K562 (cell line): ENCODE data around the gene UBASH3A. TPM values are rescaled to one million over a fixed set of nuclear protein-coding genes. Genes with fewer than 3 reads are reported as not detected.

ENCODE experiments used
- EP300 ChIP-seq: IDR thresholded peaks from 2 replicates; pipeline ENCODE4 v1.6.1; 2012; ENCODE audit warnings: low read length, improper control_type of control experiment
- ETV5 ChIP-seq: sonication (generic); formaldehyde crosslinking; IDR thresholded peaks from 2 replicates; pipeline ENCODE4 v1.4.0; 2020; ENCODE audit warnings: low read depth, mild to moderate bottlenecking, missing genetic modification reagents
- GABPB1 ChIP-seq: sonication (generic); formaldehyde crosslinking; IDR thresholded peaks from 2 replicates; pipeline ENCODE4 v1.8.0; 2022; ENCODE audit warnings: mild to moderate bottlenecking, missing genetic modification reagents
- KLF13 ChIP-seq: fragments of 450-650 bp; IDR thresholded peaks from 2 replicates; pipeline ENCODE4 v1.6.1; 2016; ENCODE audit warnings: missing genetic modification characterization, low read depth, mild to moderate bottlenecking, missing compliant biosample characterization, moderate library complexity, borderline replicate concordance
- MLLT1 ChIP-seq, 2 experiments: fragments of 450-650 bp; IDR thresholded peaks; 2 replicates each; pipeline ENCODE4 v1.6.1; 2016
- MTA3 ChIP-seq: fragments of 450-650 bp; formaldehyde crosslinking; IDR thresholded peaks from 2 replicates; pipeline ENCODE4 v1.6.1; 2017; ENCODE audit warnings: mild to moderate bottlenecking, borderline replicate concordance
- PCBP1 ChIP-seq: fragments of 200-400 bp; formaldehyde crosslinking; IDR thresholded peaks from 2 replicates; pipeline ENCODE4 v1.6.1; 2018; ENCODE audit warnings: mild to moderate bottlenecking, low read depth, low read length; ENCODE audit not compliant: poor library complexity, severe bottlenecking
- PKNOX1 ChIP-seq: fragments of 450-650 bp; IDR thresholded peaks from 2 replicates; pipeline ENCODE4 v1.6.1; 2016
- REST ChIP-seq, 2 experiments: fragments of 450-650 bp; formaldehyde crosslinking in 1 of 2; IDR thresholded peaks; 2 replicates each; pipeline versions ENCODE4 v1.4.0 to v1.6.1; 2014 to 2020; ENCODE audit warnings: mild to moderate bottlenecking in 2 of 2, borderline replicate concordance in 1 of 2, low read depth in 1 of 2
- RFX1 ChIP-seq: fragments of 450-650 bp; IDR thresholded peaks from 2 replicates; pipeline ENCODE4 v1.6.1; 2016; ENCODE audit warnings: mild to moderate bottlenecking, moderate library complexity
- SIN3A ChIP-seq, 2 experiments: fragments of 150-350 bp in 1 of 2; IDR thresholded peaks; 2 replicates each; pipeline ENCODE4 v1.6.1; 2011 to 2016; ENCODE audit warnings: borderline replicate concordance in 2 of 2, low read depth in 2 of 2, low read length in 2 of 2, mild to moderate bottlenecking in 2 of 2, moderate library complexity in 2 of 2; ENCODE audit not compliant: control insufficient read depth in 1 of 2
- SMAD4 ChIP-seq: fragments of 250-450 bp; sonication (Bioruptor Pico); conservative IDR thresholded peaks from 2 replicates; pipeline ENCODE4 v1.8.0; 2021; ENCODE audit warnings: inconsistent platforms, mild to moderate bottlenecking, moderate library complexity
- SP1 ChIP-seq: sonication (generic); formaldehyde crosslinking; IDR thresholded peaks from 2 replicates; pipeline ENCODE4 v1.8.1; 2022; ENCODE audit warnings: mild to moderate bottlenecking, missing genetic modification reagents
- polyA plus RNA-seq, 8 experiments: library from polyadenylated mRNA; depleted of rRNA in 4 of 8; stranded (reverse) in 5 of 8; unstranded in 3 of 8; fragments of >200 nt; fragmentation: Nextera tagmentation in 2 of 8; fragmentation: Illumina TruSeq in 1 of 8; extraction: Ambion mirVana in 2 of 8; extraction: Trizol in 1 of 8; gene quantifications; 2 replicates each; pipeline versions ENCODE4 v1.2.1 to v1.2.3, GENCODE V29; 2011 to 2014; ENCODE audit warnings: inconsistent platforms in 1 of 8, missing spikeins in 1 of 8
- total RNA-seq, 7 experiments: library from RNA; depleted of rRNA in 6 of 7; stranded (reverse); fragments of >200 nt in 6 of 7; fragmentation: Illumina TruSeq in 2 of 7; extraction: Trizol in 2 of 7; gene quantifications; 2 replicates each; pipeline versions ENCODE4 v1.2.1 to v1.2.3, GENCODE V29; 2011 to 2021; ENCODE audit warnings: low replicate concordance in 1 of 7

The UBASH3A gene
- total and polyA plus RNA-seq, 9 of the 15 experiments (the other 6 are each of a cell fraction or from before 2014, with no cell fraction given): 0.23 to 1.8 (median 1.1) TPM

- TF ChIP-seq MLLT1 (IDR thresholded peaks at IDR 0.05): peak in 1 of 2 experiments; percentile 87; a peak in 2 of 4 replicates
- TF ChIP-seq ETV5: 0 out of 2 replicates have a peak, but pooled peaks have one; percentile 56
- 0 out of 4 replicates have a peak, but pooled peaks of 1 of the 2 experiments have one; percentile 20 for TF ChIP-seq SIN3A (IDR thresholded peaks at IDR 0.05; ENCODE audit: borderline replicate concordance in 2 of 2, control insufficient read depth in 1 of 2, low read depth in 2 of 2, low read length in 2 of 2)
- no peak for TF ChIP-seq KLF13 (tag)
- TF ChIP-seq PKNOX1: peak; percentile 70
- peak; percentile 64; the same call in 1 of the 2 replicates for TF ChIP-seq REST (IDR thresholded peaks at IDR 0.05; ENCODE audit: borderline replicate concordance)
- TF ChIP-seq REST (CRISPR knock-in tag; IDR thresholded peaks at IDR 0.05; ENCODE audit: low read depth): no peak
- peak; percentile 31; the same call in 1 of the 2 replicates for TF ChIP-seq EP300
- 0 out of 2 replicates have a peak, but pooled peaks have one; percentile 34 for TF ChIP-seq MTA3
- TF ChIP-seq PCBP1: no peak
- TF ChIP-seq SP1 (CRISPR knock-in tag): no peak
- peak; percentile 44; the same call in 1 of the 2 replicates for TF ChIP-seq GABPB1
- peak; percentile 53 for TF ChIP-seq RFX1
- peak; percentile 83 for TF ChIP-seq SMAD4
Observed at GRCh38 chr21:42467140-42467983, 63.7 kb downstream of the UBASH3A start (continued).
